Mesenchymal stem cell (in vitro differentiated cells and primary cell): ENCODE results near the gene RBP4.

Experiments used
- DNase-seq: peaks from one replicate; pipeline ENCODE4 v3.0.0-alpha.2; 2013
- H2AFZ ChIP-seq: one replicate; pipeline ENCODE4 v1.6.1; 2013; ENCODE audit warnings: low read depth, mild to moderate bottlenecking, control low read depth, inconsistent platforms, low read length, moderate library complexity
- H2AK5ac ChIP-seq: 2 replicates; pipeline ENCODE4 v1.6.1; 2013; ENCODE audit warnings: low read length, moderate library complexity, mild to moderate bottlenecking, inconsistent platforms; ENCODE audit not compliant: severe bottlenecking
- H2BK120ac ChIP-seq: one replicate; pipeline ENCODE4 v1.6.1; 2013; ENCODE audit warnings: low read depth, mild to moderate bottlenecking, inconsistent platforms, low read length, moderate library complexity
- H2BK12ac ChIP-seq, 2 experiments: one replicate each; pipeline ENCODE4 v1.6.1; 2013; ENCODE audit warnings: inconsistent platforms in 2 of 2, low read length in 2 of 2, mild to moderate bottlenecking in 2 of 2, moderate library complexity in 2 of 2, control low read depth in 1 of 2
- H2BK15ac ChIP-seq: one replicate; pipeline ENCODE4 v1.6.1; 2013; ENCODE audit warnings: mild to moderate bottlenecking, low read depth, inconsistent platforms; ENCODE audit not compliant: poor library complexity, severe bottlenecking
- H2BK5ac ChIP-seq: 2 replicates; pipeline ENCODE4 v1.6.1; 2013; ENCODE audit warnings: low read depth, mild to moderate bottlenecking, low read length, control low read depth, inconsistent platforms; ENCODE audit not compliant: poor library complexity, severe bottlenecking
- H3K14ac ChIP-seq, 2 experiments: one replicate each; pipeline ENCODE4 v1.6.1; 2013; ENCODE audit warnings: inconsistent platforms in 2 of 2, low read length in 2 of 2, control low read depth in 1 of 2, mild to moderate bottlenecking in 1 of 2, moderate library complexity in 1 of 2
- H3K18ac ChIP-seq, 2 experiments: one replicate each; pipeline ENCODE4 v1.6.1; 2013; ENCODE audit warnings: inconsistent platforms in 2 of 2, low read length in 2 of 2, control low read depth in 1 of 2, low read depth in 1 of 2, mild to moderate bottlenecking in 1 of 2
- H3K23ac ChIP-seq, 2 experiments: one replicate each; pipeline ENCODE4 v1.6.1; 2013; ENCODE audit warnings: inconsistent platforms in 2 of 2, low read length in 2 of 2, mild to moderate bottlenecking in 2 of 2, moderate library complexity in 2 of 2, control low read depth in 1 of 2
- H3K27ac ChIP-seq: 2 replicates; pipeline ENCODE4 v1.5.1; 2013; ENCODE audit warnings: mild to moderate bottlenecking, moderate library complexity, low read length, control low read depth, inconsistent platforms; ENCODE audit not compliant: poor library complexity, severe bottlenecking
- H3K27me3 ChIP-seq, 2 experiments: 2 replicates each; pipeline versions ENCODE4 v1.6.1 to v1.7.0; 2013; ENCODE audit warnings: low read length in 2 of 2, mild to moderate bottlenecking in 2 of 2, moderate library complexity in 2 of 2, control low read depth in 1 of 2, inconsistent platforms in 1 of 2; ENCODE audit not compliant: control insufficient read depth in 1 of 2, insufficient read depth in 1 of 2
- H3K36me3 ChIP-seq, 2 experiments: 2 replicates each; pipeline versions ENCODE4 v1.6.1 to v1.7.0; 2013; ENCODE audit warnings: low read length in 2 of 2, control low read depth in 1 of 2, inconsistent platforms in 1 of 2, low read depth in 1 of 2, mild to moderate bottlenecking in 1 of 2; ENCODE audit not compliant: insufficient read depth in 2 of 2, control insufficient read depth in 1 of 2
- H3K4ac ChIP-seq, 2 experiments: one replicate each; pipeline ENCODE4 v1.6.1; 2013; ENCODE audit warnings: inconsistent platforms in 2 of 2, low read length in 2 of 2, mild to moderate bottlenecking in 2 of 2, moderate library complexity in 2 of 2, control low read depth in 1 of 2, low read depth in 1 of 2
- H3K4me1 ChIP-seq: 2 replicates; pipeline ENCODE4 v1.6.1; 2013; ENCODE audit warnings: low read depth, low read length, control low read depth; ENCODE audit not compliant: control insufficient read depth, insufficient read depth
- H3K4me2 ChIP-seq: 2 replicates; pipeline ENCODE4 v1.6.1; 2013; ENCODE audit warnings: low read length, mild to moderate bottlenecking, inconsistent platforms; ENCODE audit not compliant: poor library complexity, severe bottlenecking
- H3K4me3 ChIP-seq, 2 experiments: 2 replicates each; pipeline versions ENCODE4 v1.5.1 to v1.7.0; 2013; ENCODE audit warnings: low read length in 2 of 2, mild to moderate bottlenecking in 2 of 2, control low read depth in 1 of 2, low read depth in 1 of 2; ENCODE audit not compliant: insufficient read depth in 1 of 2
- H3K79me1 ChIP-seq: replicated peaks from 2 replicates; pipeline ENCODE4 v1.6.1; 2013; ENCODE audit warnings: mild to moderate bottlenecking, control low read depth, low read length, inconsistent platforms; ENCODE audit not compliant: poor library complexity, severe bottlenecking
- H3K9ac ChIP-seq: 2 replicates; pipeline ENCODE4 v1.7.0; 2013; ENCODE audit warnings: mild to moderate bottlenecking, low read length, moderate library complexity
- H3K9me3 ChIP-seq: 2 replicates; pipeline ENCODE4 v1.7.0; 2013; ENCODE audit warnings: mild to moderate bottlenecking, low read length; ENCODE audit not compliant: control insufficient read depth
- H4K8ac ChIP-seq: one replicate; pipeline ENCODE4 v1.6.1; 2013; ENCODE audit warnings: inconsistent platforms, mild to moderate bottlenecking, low read length, moderate library complexity
- H4K91ac ChIP-seq: one replicate; pipeline ENCODE4 v1.6.1; 2013; ENCODE audit warnings: mild to moderate bottlenecking, low read length, inconsistent platforms
- WGBS: methylation state at CpG from one replicate; pipeline ENCODE4 v1.1.7; 2013; ENCODE audit warnings: mixed read lengths; 5-methylcytosine and 5-hydroxymethylcytosine counted together

The RBP4 gene

DNA sequence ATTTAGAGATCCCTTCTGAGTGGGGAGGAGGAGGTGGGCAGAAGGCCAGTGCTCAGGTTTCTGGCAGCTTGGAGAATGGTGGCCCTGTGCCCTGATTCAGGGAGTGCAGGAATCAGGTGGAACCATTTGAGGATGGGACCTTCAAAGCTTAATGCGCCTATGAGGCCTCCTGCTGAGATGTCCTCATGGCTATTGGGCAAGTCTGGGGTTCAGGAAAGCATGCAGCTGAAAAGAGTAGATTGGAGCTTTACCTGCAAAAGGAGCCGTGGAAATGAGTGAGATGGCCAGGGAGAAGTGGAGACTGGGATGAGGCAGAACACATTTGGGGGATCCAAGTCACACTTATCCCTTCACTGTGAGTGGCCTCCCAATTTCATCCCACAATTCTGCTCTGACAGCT lies 28.4 kb downstream of the RBP4 start:
- Histone ChIP-seq H3K27me3 (peaks cover 65 to 90% of the 10 kb centered on the region in 2 experiments), H3K4me2 (no peak overlapping the region), H3K4me3 (no peak overlapping the region), H2AFZ (no peak overlapping the region), H2BK5ac (no peak overlapping the region), H3K4me1 (peaks cover 1% of the 10 kb centered on the region), H3K36me3 (no peaks in the 10 kb centered on the region), H3K9me3 (peaks cover 3% of the 10 kb centered on the region), H2BK120ac (no peak overlapping the region), H3K14ac (no peak overlapping the region), H3K27ac (no peak overlapping the region), H3K9ac (no peak overlapping the region), H4K91ac (no peak overlapping the region), H3K79me1 (no peaks in the 10 kb centered on the region), H4K8ac (no peak overlapping the region), H3K18ac (no peak overlapping the region), H2BK15ac (no peak overlapping the region), H2AK5ac (no peak overlapping the region), H3K23ac (no peak overlapping the region), H2BK12ac (no peak overlapping the region), H3K4ac (no peak overlapping the region)
- 94% methylated on average over 2 of the region's 2 CpGs for WGBS
- no peak for DNase-seq

DNA sequence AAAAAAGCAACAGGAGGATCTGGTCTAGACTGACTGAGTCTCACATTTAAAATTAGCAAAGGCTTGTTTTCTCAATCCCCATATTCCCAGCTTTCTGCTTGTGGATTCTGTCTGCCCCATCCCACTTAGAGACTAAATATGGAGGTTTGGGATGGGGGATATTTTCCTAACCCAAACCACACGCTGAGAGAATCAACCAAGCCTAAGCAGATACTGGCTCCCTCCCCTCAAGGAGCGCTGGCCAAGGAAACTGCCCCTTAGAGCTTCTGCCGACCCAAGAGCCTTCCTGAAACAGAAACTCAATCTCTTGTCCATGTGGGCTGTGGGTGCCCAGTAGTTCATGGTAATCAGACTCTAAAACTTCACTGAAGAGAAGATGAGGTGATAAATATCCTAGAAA lies 30.7 kb downstream of the RBP4 start:
- Histone ChIP-seq H2AFZ (no peak overlapping the region), H3K4me3 (no peak overlapping the region), H3K79me1 (no peaks in the 10 kb centered on the region), H3K18ac (no peak overlapping the region), H3K4me1 (peaks cover 11% of the 10 kb centered on the region), H3K4ac (no peak overlapping the region), H3K4me2 (no peak overlapping the region), H2BK120ac (no peak overlapping the region), H3K27ac (no peak overlapping the region), H3K36me3 (no peaks in the 10 kb centered on the region), H3K14ac (no peak overlapping the region), H2BK15ac (no peak overlapping the region), H2BK12ac (no peak overlapping the region), H3K23ac (no peak overlapping the region), H4K8ac (no peak overlapping the region), H3K9ac (no peak overlapping the region), H2BK5ac (no peak overlapping the region), H2AK5ac (no peak overlapping the region), H3K27me3 (peaks cover 81 to 96% of the 10 kb centered on the region in 2 experiments), H3K9me3 (peaks cover 3% of the 10 kb centered on the region), H4K91ac (no peak overlapping the region)
- 27% methylated on average over 2 of the region's 3 CpGs for WGBS
- DNase-seq, result no peak

DNA sequence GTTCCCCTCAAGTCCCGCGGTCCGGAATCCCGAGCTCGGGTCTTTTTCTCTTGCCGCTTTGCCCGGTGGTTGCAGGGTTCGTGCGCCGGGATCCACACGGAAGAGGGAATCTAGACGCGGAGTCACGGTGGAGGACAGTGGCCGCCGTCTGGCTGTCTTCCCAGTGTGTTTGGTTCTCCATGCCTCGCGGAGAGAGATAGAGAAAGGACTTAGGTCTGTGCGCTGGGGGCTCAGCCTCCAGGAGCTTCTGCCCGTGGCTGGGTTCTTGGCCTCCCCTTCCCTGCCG lies 33.0 kb downstream of the RBP4 start:
- H3K18ac ChIP-seq, result no peak overlapping the region
- no peak overlapping the region for H4K91ac ChIP-seq
- DNase-seq, result no peak
- 16% methylated on average over 18 of the region's 21 CpGs for WGBS
- H3K79me1 ChIP-seq, result no peaks in the 10 kb centered on the region
- no peak overlapping the region for H2BK15ac ChIP-seq
- H3K27me3 ChIP-seq, result peaks cover 83 to 90% of the 10 kb centered on the region in 2 experiments
- H4K8ac ChIP-seq, result no peak overlapping the region
- no peak overlapping the region for H2BK120ac ChIP-seq
- no peak overlapping the region for H2BK12ac ChIP-seq
- H2AK5ac ChIP-seq, result no peak overlapping the region
- H3K23ac ChIP-seq, result no peak overlapping the region
- no peak overlapping the region for H3K27ac ChIP-seq
- no peak overlapping the region for H3K4ac ChIP-seq
- H3K4me3 ChIP-seq, result no peak overlapping the region
- peaks cover 11% of the 10 kb centered on the region for H3K4me1 ChIP-seq
- no peaks in the 10 kb centered on the region for H3K36me3 ChIP-seq
- H2BK5ac ChIP-seq, result no peak overlapping the region
- no peak overlapping the region for H3K14ac ChIP-seq
- no peak overlapping the region for H3K4me2 ChIP-seq
- no peak overlapping the region for H3K9ac ChIP-seq
- no peaks in the 10 kb centered on the region for H3K9me3 ChIP-seq
- no peak overlapping the region for H2AFZ ChIP-seq

DNA sequence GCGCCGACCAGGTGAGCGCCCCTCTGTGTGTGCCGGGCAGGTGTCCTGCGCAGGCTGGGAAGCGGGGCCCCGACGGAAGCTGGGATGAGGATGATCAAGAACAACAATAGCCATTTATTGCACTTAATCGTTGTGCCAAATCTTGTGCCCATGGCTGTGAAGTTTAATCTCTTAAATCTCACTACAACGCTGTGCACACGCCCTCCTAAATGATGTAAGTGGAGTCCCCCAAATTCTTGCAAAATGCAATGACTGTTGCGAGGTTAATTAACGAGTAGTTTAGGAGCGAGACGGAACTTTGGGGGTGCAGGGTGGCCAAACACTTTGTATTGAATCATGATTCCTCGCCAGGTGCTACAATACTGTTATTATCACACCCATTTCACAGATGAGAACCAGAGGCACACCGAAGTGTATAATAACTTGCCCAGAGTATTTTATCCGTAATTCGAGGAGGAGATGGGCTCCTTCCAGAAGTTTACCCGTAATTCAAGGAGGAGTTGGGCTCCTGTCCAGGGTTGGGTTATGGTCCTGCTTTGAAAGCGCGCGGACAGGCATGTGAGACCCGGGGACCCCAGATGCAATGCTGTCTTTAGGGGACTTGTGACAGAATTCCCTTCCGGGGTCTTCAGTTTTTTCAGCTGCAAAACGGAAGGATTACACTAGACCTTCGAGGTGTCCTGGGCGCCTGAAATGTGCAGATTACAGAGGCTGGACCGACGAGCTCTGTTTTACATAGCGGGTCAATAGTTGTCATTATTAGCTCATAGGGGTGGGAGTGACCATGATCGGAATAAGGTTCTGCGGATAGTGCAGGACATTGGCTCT lies 33.5 kb downstream of the RBP4 start:
- Histone ChIP-seq H4K91ac (no peak overlapping the region), H2BK120ac (no peak overlapping the region), H2BK12ac (no peak overlapping the region), H4K8ac (no peak overlapping the region), H2AFZ (no peak overlapping the region), H3K18ac (no peak overlapping the region), H3K23ac (no peak overlapping the region), H3K79me1 (no peaks in the 10 kb centered on the region), H3K14ac (no peak overlapping the region), H3K27ac (no peak overlapping the region), H2AK5ac (no peak overlapping the region), H3K4me2 (no peak overlapping the region), H3K9ac (no peak overlapping the region), H3K9me3 (no peaks in the 10 kb centered on the region), H3K4me1 (peaks cover 11% of the 10 kb centered on the region), H3K4me3 (no peak overlapping the region), H3K27me3 (peaks cover 78 to 88% of the 10 kb centered on the region in 2 experiments), H2BK5ac (no peak overlapping the region), H3K4ac (no peak overlapping the region), H3K36me3 (no peaks in the 10 kb centered on the region), H2BK15ac (no peak overlapping the region)
- DNase-seq, result no peak
- 32% methylated on average over 24 of the region's 33 CpGs for WGBS
